Measurements from ENCODE around the gene KIAA1755. TPM values are rescaled to one million over a fixed set of nuclear protein-coding genes. Genes with fewer than 3 reads are reported as not detected.
A peak's percentile ranks its signal among the peaks of the same experiment; 100 is the strongest.

The KIAA1755 gene
- total and polyA plus RNA-seq, 2 donors (not counting 1 experiment from before 2014, with no cell fraction given), result not detected

GRCh38 chr20:38197217-38197616, 63.3 kb downstream of the KIAA1755 start:
- H3K27ac Mint-ChIP-seq, result no peak overlapping the region
- H3K27me3 ChIP-seq (replicated peaks in 1 of 4; ENCODE audit: control extremely low read depth in 1 of 4, control insufficient read depth in 3 of 4, insufficient read depth in 4 of 4, low read length in 3 of 4), result peaks cover 0 to 10% (median 3%) of the 10 kb centered on the region in 4 experiments
- no peaks in the 10 kb centered on the region for H3K9me3 Mint-ChIP-seq (ENCODE audit: insufficient read depth)
- H3K4me2 ChIP-seq (replicated peaks; ENCODE audit: low read depth, low read length, poor library complexity, severe bottlenecking), result no peak overlapping the region
- no peaks in the 10 kb centered on the region for H4K20me1 ChIP-seq (ENCODE audit: control insufficient read depth, insufficient read depth, low read length, poor library complexity, severe bottlenecking)
- 65% methylated on average over 3 of the region's 5 CpGs for WGBS (ENCODE audit: insufficient coverage)
- H2AFZ ChIP-seq (ENCODE audit: insufficient read depth, low read depth, low read length, poor library complexity, severe bottlenecking), result no peak overlapping the region
- H3K27me3 Mint-ChIP-seq, result peaks cover 12% of the 10 kb centered on the region
- intact Hi-C loops (cut with micrococcal nuclease), result no loop called here
- TF ChIP-seq CTCF (IDR thresholded peaks at IDR 0.05), result no peak
- no peak for TF ChIP-seq EZH2 (IDR thresholded peaks at IDR 0.05; ENCODE audit: borderline replicate concordance, insufficient read depth, low read depth, low read length, poor library complexity, severe bottlenecking)
- H3K4me3 ChIP-seq (ENCODE audit: control extremely low read depth in 1 of 5, extremely low read depth in 1 of 5, insufficient read depth in 1 of 5, low read depth in 2 of 5, low read length in 4 of 5), result no peak overlapping the region
- POLR2A ChIA-PET, result interaction anchor here (0.7 kb wide), 1 partner anchor 16 kb away, joined by 3 read pairs; no protein-coding TSS in a partner anchor
- no peaks in the 10 kb centered on the region for H3K79me2 ChIP-seq (ENCODE audit: control insufficient read depth, insufficient read depth, low read length)
- peaks cover 0 to 3% of the 10 kb centered on the region in 2 donors for H3K4me1 ChIP-seq (ENCODE audit: control insufficient read depth in 2 of 2, insufficient read depth in 2 of 2, low read length in 2 of 2)
- no peak overlapping the region for H3K9ac ChIP-seq (ENCODE audit: low read length)
- no peaks in the 10 kb centered on the region for H3K9me3 ChIP-seq (ENCODE audit: control extremely low read depth in 1 of 3, control insufficient read depth in 2 of 3, insufficient read depth in 1 of 3, low read length in 2 of 3)
- ATAC-seq (ENCODE audit: low read depth), result no peak
- H3K36me3 ChIP-seq (replicated peaks in 1 of 2; ENCODE audit: control extremely low read depth in 1 of 2, control insufficient read depth in 1 of 2, extremely low read depth in 1 of 2, insufficient read depth in 2 of 2, low read length in 1 of 2), result no peaks in the 10 kb centered on the region
- H3K4me1 Mint-ChIP-seq, result peaks cover 26% of the 10 kb centered on the region
- no peak for DNase-seq
- H3K4me3 Mint-ChIP-seq, result peak overlapping the region; percentile 5
- CTCF ChIA-PET, result interaction anchor here (0.7 to 8.3 kb wide), 3 partner anchors 24 to 140 kb away, joined by 4 to 61 read pairs (median 20); no protein-coding TSS in a partner anchor
- H3K27ac ChIP-seq (ENCODE audit: low read length in 2 of 2), result no peak overlapping the region

- Mint-ChIP-seq H3K27ac (peak overlapping the region; percentile 0), H3K4me3 (peak overlapping the region; percentile 9), H3K4me1 (peaks cover 26% of the 10 kb centered on the region), H3K27me3 (peaks cover 12% of the 10 kb centered on the region), H3K9me3 (ENCODE audit: insufficient read depth) (no peaks in the 10 kb centered on the region)
- POLR2A ChIA-PET, result no interaction called here
- ATAC-seq (ENCODE audit: low read depth), result peak; percentile 85
- H3K27ac ChIP-seq (ENCODE audit: low read length in 2 of 2), result no peak overlapping the region
- no peak overlapping the region for H2AFZ ChIP-seq (ENCODE audit: insufficient read depth, low read depth, low read length, poor library complexity, severe bottlenecking)
- CTCF ChIA-PET, result interaction anchor here (0.7 to 8.3 kb wide), 5 partner anchors 25 to 140 kb away, joined by 3 to 61 read pairs (median 4); no protein-coding TSS in a partner anchor
- H3K4me1 ChIP-seq (ENCODE audit: control insufficient read depth in 2 of 2, insufficient read depth in 2 of 2, low read length in 2 of 2), result peaks cover 0 to 3% of the 10 kb centered on the region in 2 donors
- TF ChIP-seq EZH2 (IDR thresholded peaks at IDR 0.05; ENCODE audit: borderline replicate concordance, insufficient read depth, low read depth, low read length, poor library complexity, severe bottlenecking) (no peak), CTCF (IDR thresholded peaks at IDR 0.05) (no peak)
- H3K4me2 ChIP-seq (replicated peaks; ENCODE audit: low read depth, low read length, poor library complexity, severe bottlenecking), result no peak overlapping the region
- H3K79me2 ChIP-seq (ENCODE audit: control insufficient read depth, insufficient read depth, low read length), result no peaks in the 10 kb centered on the region
- H4K20me1 ChIP-seq (ENCODE audit: control insufficient read depth, insufficient read depth, low read length, poor library complexity, severe bottlenecking), result no peaks in the 10 kb centered on the region
- H3K4me3 ChIP-seq (ENCODE audit: control extremely low read depth in 1 of 5, extremely low read depth in 1 of 5, insufficient read depth in 1 of 5, low read depth in 2 of 5, low read length in 4 of 5), result no peak overlapping the region
- peaks cover 0 to 10% (median 3%) of the 10 kb centered on the region in 4 experiments for H3K27me3 ChIP-seq (replicated peaks in 1 of 4; ENCODE audit: control extremely low read depth in 1 of 4, control insufficient read depth in 3 of 4, insufficient read depth in 4 of 4, low read length in 3 of 4)
- WGBS (ENCODE audit: insufficient coverage), result 49% methylated on average over 5 of the region's 5 CpGs
- no peaks in the 10 kb centered on the region for H3K36me3 ChIP-seq (replicated peaks in 1 of 2; ENCODE audit: control extremely low read depth in 1 of 2, control insufficient read depth in 1 of 2, extremely low read depth in 1 of 2, insufficient read depth in 2 of 2, low read length in 1 of 2)
- H3K9ac ChIP-seq (ENCODE audit: low read length), result no peak overlapping the region
- H3K9me3 ChIP-seq (ENCODE audit: control extremely low read depth in 1 of 3, control insufficient read depth in 2 of 3, insufficient read depth in 1 of 3, low read length in 2 of 3), result no peaks in the 10 kb centered on the region
- DNase-seq, result no peak
- intact Hi-C loops (cut with micrococcal nuclease), result no loop called here
Observed at GRCh38 chr20:38196592-38196991, 63.9 kb downstream of the KIAA1755 start.
